HCT116 (cell line): ENCODE data around the gene RAD17.

Source experiments
- CEBPB ChIP-seq: IDR thresholded peaks from 2 replicates; pipeline ENCODE4 v1.6.1; 2012; ENCODE audit warnings: low read depth
- EGR1 ChIP-seq: IDR thresholded peaks from 2 replicates; pipeline ENCODE4 v1.6.1; 2012; ENCODE audit warnings: low read depth
- ELF1 ChIP-seq: IDR thresholded peaks from 2 replicates; pipeline ENCODE4 v1.6.1; 2012; ENCODE audit warnings: low read depth, borderline replicate concordance
- EZH2 ChIP-seq: fragments of 200-600 bp; sonication (generic); IDR thresholded peaks from 2 replicates; pipeline ENCODE4 v1.6.1; 2017; ENCODE audit warnings: antibody characterized with exemption, mixed run types
- JUND ChIP-seq: IDR thresholded peaks from 2 replicates; pipeline ENCODE4 v1.6.1; 2012
- POLR2A ChIP-seq: IDR thresholded peaks from 2 replicates; pipeline ENCODE4 v1.7.0; 2011; ENCODE audit warnings: borderline replicate concordance; ENCODE audit not compliant: insufficient read depth, insufficient read length; ENCODE audit errors: extremely low read depth
- POLR2AphosphoS5 ChIP-seq: IDR thresholded peaks from 2 replicates; pipeline ENCODE4 v1.6.1; 2011; ENCODE audit warnings: mild to moderate bottlenecking, low read depth, low read length, moderate library complexity
- RAD21 ChIP-seq: IDR thresholded peaks from 2 replicates; pipeline ENCODE4 v1.6.1; 2012; ENCODE audit warnings: low read depth, mild to moderate bottlenecking
- SIN3A ChIP-seq: IDR thresholded peaks from 2 replicates; pipeline ENCODE4 v1.6.1; 2012; ENCODE audit warnings: low read depth
- SP1 ChIP-seq: IDR thresholded peaks from 2 replicates; pipeline ENCODE4 v1.6.1; 2012; ENCODE audit warnings: low read depth
- SRF ChIP-seq: IDR thresholded peaks from 2 replicates; pipeline ENCODE4 v1.6.1; 2012; ENCODE audit warnings: low read depth
- ZBTB33 ChIP-seq: IDR thresholded peaks from 2 replicates; pipeline ENCODE4 v1.6.1; 2011; ENCODE audit warnings: mild to moderate bottlenecking, low read length, moderate library complexity; ENCODE audit not compliant: insufficient replicate concordance; ENCODE audit errors: extremely low read depth
- TF ChIP-seq, protein P1 (sequence below), 3 experiments: fragments of 200-600 bp in 1 of 3; sonication (generic) in 1 of 3; IDR thresholded peaks in 2 of 3; conservative IDR thresholded peaks in 1 of 3; 2 replicates each; pipeline ENCODE4 v1.5.1; 2012 to 2017; ENCODE audit warnings: low read depth in 2 of 3, low read length in 2 of 3, antibody characterized with exemption in 1 of 3, borderline replicate concordance in 1 of 3, control low read depth in 1 of 3, mild to moderate bottlenecking in 1 of 3, mixed read lengths in 1 of 3, mixed run types in 1 of 3, moderate library complexity in 1 of 3; ENCODE audit not compliant: insufficient read depth in 1 of 3
- TF ChIP-seq, protein P2 (sequence below): IDR thresholded peaks from 2 replicates; pipeline ENCODE4 v1.6.1; 2012

DNA sequence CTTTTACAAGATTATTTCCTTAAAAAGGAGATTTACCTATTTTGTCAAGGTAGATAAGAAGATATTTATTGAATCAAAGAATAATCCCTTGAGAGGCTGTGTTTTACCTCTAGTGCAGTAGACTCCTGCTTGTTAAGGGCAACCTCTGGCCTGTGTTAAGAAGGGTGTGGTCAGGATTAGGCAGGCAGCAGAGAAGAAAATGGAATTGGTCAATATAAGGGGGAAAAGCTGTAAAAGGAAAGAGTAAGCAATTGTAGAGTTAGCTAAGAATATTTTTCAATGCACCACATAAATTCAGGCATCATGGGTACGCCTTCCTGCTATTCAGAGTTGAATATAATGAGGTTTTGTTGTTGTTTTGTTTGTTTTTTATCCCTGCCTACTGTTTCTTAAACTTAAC, 43.3 kb upstream of the RAD17 start:
- no peak for TF ChIP-seq EGR1
- TF ChIP-seq, protein P1, sequence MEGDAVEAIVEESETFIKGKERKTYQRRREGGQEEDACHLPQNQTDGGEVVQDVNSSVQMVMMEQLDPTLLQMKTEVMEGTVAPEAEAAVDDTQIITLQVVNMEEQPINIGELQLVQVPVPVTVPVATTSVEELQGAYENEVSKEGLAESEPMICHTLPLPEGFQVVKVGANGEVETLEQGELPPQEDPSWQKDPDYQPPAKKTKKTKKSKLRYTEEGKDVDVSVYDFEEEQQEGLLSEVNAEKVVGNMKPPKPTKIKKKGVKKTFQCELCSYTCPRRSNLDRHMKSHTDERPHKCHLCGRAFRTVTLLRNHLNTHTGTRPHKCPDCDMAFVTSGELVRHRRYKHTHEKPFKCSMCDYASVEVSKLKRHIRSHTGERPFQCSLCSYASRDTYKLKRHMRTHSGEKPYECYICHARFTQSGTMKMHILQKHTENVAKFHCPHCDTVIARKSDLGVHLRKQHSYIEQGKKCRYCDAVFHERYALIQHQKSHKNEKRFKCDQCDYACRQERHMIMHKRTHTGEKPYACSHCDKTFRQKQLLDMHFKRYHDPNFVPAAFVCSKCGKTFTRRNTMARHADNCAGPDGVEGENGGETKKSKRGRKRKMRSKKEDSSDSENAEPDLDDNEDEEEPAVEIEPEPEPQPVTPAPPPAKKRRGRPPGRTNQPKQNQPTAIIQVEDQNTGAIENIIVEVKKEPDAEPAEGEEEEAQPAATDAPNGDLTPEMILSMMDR (IDR thresholded peaks at IDR 0.05 in 2 of 3, conservative IDR thresholded peaks at IDR 0.05 in 1 of 3; ENCODE audit: borderline replicate concordance in 1 of 3, insufficient read depth in 1 of 3, low read depth in 2 of 3, low read length in 2 of 3), result no peak
- no peak for TF ChIP-seq POLR2A
- TF ChIP-seq JUND, result no peak
- TF ChIP-seq CEBPB, result no peak
- no peak for TF ChIP-seq EZH2
- no peak for TF ChIP-seq ZBTB33
- TF ChIP-seq SIN3A, result no peak
- TF ChIP-seq RAD21, result no peak
- TF ChIP-seq SP1, result no peak
- no peak for TF ChIP-seq POLR2AphosphoS5
- TF ChIP-seq, protein P2, sequence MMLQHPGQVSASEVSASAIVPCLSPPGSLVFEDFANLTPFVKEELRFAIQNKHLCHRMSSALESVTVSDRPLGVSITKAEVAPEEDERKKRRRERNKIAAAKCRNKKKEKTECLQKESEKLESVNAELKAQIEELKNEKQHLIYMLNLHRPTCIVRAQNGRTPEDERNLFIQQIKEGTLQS, result no peak
- no peak for TF ChIP-seq SRF
- TF ChIP-seq ELF1, result no peak
